ENCODE results near the gene JPH4.
"Not testable (repeated sequence)": the region's sequence is repeated elsewhere in the genome, so short reads cannot be mapped to it uniquely, and the experiment has no call there.

JPH4 gene

DNA sequence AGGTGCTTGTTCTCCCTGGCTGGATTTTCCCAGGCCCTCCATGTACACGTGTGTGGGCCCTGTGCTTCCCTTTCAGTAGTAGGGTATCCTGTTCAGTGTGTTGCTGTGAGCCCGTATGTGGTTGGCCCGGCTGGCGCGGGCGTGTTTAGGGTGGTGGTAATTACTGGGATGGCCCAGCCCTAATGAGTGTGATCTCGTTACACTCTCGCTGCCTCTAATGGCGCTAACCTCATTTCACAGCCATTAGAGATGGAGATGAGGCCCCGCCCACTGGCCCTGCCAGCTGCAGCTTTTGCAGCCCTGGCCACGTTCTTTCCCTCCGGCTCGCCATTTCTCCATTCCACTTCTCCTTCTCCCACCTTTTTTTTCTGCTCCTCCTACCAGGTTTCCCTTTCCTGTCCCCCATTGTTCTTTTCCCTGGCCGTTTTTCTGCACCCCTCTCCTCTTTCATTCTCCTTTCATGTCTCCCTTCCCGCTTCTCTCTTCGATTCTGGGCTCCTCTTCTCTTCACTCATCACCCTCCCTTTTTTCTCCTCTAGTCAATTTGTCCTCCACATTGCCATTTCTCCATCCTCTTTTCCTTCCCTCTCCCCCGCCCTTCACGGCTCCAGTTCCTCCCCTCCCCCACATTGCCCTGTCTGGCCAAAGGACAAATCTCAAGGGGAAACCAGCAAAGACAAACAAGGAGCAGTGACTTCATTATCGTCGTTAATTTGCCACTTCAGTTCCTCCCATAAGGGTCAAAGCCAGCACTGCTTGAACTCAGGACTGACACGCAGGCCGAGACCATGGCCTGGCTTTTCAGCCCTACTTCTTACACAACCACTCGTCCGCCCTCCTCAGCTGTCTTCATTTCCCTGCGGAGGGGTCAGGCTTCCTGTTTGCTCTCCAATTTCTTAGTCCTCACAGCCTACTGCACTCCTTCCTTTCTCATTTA is 33.8 kb downstream of the JPH4 start:
- no peak for DNase-seq

- DNase-seq: no peak
Measured at GRCh38 chr14:23543403-23543802, 35.2 kb downstream of the JPH4 start.

DNA sequence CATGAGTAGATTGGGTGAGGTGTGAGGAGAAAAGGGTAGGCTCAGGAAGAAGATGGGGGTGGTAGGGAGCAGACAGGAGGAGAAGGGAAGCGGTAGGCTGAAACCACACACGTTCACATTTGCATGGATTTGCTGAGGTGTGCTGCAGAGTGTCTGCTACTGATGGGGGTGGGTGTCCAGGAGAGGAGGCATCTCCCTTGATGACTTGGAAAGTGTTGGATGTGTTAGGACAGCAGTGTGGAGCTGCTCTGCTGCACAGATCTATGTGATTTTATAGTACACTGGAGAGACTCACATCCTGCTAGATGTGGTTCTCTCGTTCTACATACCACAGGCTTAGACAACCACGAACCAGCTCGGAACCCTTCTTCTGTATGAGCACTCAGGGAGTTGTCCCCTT is 36.3 kb downstream of the JPH4 start:
- DNase-seq: no peak

GRCh38 chr14:23540141-23540469 is 38.5 kb downstream of the JPH4 start:
- no peak for DNase-seq

DNA sequence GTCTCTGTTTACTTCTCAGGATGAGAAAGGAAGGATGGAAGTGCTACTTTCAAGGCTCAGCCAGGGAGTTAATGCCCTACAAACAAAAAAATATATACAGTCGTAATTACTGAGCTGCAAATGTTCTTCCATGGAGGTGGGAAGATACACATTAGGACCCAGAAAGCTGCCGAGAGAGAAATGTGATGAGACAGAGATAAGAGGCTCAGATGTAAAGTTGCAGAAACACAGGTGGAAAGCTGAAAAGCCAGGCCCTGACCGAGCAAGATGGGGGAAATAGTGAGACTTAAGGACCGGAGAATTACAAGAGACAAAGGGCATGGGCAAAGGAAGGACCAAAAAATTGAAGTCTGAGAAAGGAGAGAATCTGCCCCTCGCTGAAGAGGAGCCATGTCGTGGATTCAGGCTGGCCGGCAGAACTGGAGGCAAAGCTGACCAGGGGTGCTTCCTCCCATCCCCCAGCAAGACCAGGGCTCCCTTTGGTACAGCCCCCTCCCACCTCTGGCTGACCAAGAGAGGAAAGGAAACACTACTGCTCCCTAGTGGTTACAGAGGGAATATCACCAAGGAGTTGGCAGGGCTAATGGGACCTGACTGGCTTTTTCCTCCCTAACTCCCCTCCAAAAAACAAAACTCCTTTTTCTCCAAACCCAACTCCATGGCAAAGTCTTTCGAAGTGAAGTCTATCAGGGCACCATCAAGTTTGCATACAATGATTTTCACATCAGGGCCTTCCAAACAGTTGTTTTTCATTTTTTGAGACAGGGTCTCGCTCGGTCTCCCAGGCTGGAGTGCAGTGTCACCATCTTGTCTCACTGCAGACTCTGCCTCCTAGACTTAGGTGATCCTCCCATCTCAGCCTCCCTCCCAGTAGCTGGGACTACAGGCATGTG is 39.1 kb downstream of the JPH4 start:
- no peak for DNase-seq

DNA sequence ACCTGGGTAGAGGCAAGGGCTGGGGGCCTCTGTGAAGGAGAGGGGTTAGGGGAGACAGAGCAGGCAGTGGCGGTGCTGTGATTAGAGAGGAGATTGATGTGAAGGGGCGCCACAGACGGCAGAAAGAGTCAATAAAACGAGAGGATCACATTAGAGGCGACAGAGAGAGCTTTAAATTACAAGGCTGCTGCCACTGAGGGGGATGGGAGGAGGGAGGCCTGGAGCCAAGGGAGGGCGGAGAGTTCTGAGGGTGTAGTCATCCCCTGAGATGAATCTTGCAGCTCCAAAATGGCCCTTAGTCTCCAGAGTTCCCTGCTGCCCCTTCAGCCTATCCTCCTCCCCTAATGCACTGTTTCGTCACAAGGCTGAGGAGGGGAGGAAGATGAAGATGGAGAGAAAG is 39.8 kb downstream of the JPH4 start:
- no peak for DNase-seq

- no peak for DNase-seq
Measured at GRCh38 chr14:23538050-23538718, 40.4 kb downstream of the JPH4 start.

DNA sequence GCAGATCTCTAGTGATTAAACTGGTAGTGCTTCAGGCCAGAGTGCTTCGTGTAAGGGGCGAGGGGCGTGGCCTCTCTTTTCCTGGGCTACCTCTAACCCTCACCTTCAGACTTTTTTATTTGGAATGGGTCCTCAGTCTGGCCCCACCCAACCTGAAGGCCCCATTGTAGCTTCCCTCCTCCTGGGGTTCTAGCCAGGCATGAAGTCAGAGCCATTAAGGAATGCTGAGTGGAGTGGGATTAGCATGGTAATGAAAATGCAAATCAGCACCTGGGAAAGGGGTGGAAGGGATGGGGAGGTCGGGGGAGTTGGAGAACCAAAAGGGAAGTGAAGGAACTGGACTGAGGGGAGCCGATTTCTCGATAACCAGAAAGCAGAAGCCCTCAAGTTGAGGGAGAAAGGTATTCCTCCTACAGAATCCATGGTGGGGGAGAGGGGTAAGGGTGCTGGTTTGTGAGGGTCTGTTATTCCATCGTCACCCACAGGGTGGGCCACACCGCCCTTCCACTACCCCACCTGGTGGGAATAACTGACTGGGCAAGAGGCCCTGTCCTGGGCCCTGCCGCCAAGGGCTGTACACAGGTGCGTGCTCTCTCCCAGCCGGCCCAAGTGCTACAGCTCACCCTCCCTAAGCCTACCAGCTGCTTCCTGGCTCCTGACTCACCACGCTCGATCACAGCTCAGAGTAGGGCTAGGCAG is 41.1 kb downstream of the JPH4 start:
- DNase-seq: no peak

DNA sequence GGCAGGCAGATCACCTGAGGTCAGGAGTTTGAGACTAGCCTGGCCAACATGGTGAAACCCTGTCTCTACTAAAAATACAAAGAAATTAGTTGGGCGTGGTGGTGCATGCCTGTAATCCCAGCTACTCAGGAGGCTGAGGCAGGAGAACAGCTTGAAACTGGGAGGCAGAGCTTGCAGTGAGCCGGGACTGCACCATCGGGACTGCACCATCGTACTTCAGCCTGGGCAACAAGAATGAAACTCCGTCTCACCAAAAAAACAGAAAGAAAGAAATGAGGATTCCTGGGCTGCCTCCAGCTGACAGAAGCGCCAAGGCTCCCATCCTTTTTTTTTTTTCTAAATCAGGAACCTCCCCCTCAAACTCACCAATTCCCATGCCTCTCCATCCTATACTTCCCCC is 41.7 kb downstream of the JPH4 start:
- not testable (repeated sequence) for DNase-seq

DNA sequence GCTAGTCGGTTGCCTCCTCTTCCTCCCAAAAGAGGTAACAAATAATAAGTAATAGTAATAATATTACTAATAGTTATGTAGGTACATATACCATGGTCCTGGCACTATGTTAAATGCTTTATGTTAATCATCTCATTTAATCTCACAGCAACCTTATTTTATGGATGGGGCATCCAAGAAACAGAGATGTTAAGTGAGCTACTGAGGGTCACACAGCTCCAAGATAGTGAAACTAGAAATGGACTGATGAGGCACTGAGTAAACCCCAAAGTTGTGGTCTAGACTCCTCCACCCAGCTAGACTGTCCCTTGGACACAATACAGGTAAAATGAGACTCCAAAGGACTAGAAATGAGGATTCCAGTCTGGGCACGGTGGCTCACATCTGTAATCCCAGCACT is 42.1 kb downstream of the JPH4 start:
- no peak for DNase-seq

GRCh38 chr14:23535943-23536342 is 42.6 kb downstream of the JPH4 start:
- no peak for DNase-seq

DNA sequence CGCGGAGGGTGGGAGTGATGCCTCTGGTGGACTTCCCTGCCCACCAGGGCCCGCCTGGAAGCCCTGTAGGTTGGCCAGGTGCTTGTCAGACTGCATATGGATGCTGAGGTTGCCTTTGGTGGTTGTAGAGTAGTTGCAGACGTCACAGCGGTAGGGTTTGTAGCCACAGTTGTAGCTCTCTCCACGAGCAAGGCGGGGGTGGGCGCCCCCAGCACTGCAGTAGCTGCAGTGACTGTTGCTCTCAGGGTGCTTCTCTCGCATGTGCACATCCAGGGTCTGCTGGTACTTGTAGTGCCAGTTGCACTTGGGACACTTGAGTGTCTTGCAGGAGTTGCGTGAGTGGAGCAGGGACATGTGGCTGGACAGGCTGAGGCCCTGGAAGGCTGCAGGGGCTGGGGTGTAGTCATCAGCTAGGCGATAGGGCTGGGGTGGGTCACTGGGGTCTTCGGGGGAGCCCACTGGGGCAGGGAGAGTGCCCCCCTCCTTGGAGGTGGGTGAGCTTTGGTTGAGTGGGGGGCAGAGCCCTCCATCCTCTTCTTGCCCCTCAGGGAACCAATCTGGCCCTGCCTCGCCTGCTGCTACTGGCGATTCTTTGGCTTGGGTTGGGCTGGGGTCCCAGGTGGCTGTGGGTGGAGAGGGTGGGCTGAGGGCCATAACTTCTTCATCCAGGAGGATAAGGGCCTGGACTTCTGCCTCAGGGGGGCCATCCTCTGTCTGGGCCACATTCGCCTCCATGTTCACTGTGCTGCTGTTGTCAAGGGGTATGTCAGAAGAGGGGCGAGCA is 44.7 kb downstream of the JPH4 start:
- no peak for DNase-seq

GRCh38 chr14:23532658-23533057 is 45.9 kb downstream of the JPH4 start:
- DNase-seq: no peak

GRCh38 chr14:23531391-23531790 is 47.2 kb downstream of the JPH4 start:
- DNase-seq: no peak

- DNase-seq: no peak
Measured at GRCh38 chr14:23530375-23531055, 48.1 kb downstream of the JPH4 start.

DNA sequence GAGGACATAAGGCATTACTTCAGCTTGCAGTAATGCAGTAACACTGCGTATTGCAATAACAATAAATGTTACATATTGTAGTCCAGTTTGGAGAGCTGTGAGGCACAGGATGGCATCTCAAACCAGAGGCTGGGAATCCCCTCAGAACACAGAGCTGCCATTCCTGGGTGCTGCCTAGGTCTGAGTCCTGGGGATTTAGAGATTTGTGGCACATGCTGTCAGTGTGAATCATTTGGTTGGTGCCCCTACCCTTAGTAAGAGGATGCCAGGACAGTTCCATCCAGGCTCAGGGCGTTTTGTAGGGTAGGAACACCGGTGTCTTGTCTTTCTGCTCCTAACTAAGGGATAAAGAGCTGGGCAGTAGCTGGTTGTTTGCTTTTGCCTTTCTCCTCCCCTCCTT is 49.6 kb downstream of the JPH4 start:
- DNase-seq: no peak

- DNase-seq: no peak
Measured at GRCh38 chr14:23528555-23528954, 50.0 kb downstream of the JPH4 start.

GRCh38 chr14:23525611-23526010 is 53.0 kb downstream of the JPH4 start:
- DNase-seq: no peak

DNA sequence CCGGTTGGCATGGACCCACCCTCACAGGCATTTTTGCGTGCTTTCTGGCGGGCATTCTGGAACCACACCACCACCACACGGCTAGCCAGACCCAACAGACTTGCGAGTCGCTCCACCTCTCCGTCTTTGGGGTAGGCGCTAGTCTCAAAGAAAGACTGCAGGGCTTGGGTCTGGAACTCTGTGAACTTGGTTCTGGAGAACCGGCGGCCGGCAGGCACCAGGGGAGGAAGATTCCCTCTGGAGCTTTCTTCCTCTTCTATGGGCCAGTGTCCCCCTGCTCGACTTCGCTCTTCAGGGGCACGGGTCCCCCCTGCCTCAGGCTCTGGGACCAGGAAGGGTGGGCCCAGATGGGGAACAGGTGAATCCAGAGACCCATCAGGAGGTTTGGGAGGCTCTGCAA is 53.6 kb downstream of the JPH4 start:
- DNase-seq: no peak

DNA sequence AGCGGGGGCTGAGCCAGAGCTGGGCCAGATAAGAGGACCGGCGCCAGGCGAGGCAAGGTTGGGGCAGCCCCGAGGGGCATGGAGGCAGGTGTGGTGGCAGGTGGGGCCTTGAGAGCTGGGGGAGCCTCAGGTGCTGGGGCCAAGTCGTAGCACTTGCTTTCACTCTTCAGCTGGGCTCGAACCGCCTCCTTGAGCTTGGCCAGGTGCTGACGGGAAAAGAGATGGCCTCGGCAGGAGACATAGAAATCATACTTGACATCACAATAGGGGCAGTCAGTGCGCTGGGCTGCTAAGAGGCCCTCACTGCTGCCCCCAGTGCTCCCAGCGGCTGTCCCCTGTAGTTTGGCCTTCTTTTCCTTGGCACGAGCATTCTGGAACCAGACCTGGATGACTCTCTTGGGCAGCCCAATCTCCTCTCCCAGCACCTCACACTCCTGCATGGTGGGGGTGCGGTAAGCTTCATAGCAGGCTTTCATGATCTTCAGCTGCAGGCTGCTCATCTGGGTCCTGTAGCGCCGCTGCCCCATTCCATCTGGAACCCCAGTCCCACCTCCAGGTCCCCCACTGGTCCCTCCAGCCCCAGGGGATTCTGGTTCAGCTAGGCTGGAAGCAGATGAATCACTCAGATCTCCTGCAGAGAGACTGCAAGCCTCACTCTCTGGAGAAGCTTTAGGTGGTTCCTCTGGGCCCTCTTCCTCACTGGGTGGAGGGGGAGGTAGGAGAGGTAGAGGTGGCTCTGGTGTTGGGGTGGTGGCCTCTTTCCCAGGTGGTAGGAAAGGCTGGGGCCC is 55.2 kb downstream of the JPH4 start:
- DNase-seq: no peak

Measured in amniotic stem cell (primary cell).